Caco-2 (cell line): ENCODE data around the gene KRTAP1-5. TPM values are rescaled to one million over a fixed set of nuclear protein-coding genes. Genes with fewer than 3 reads are reported as not detected.
"Not testable (repeated sequence)": the region's sequence is repeated elsewhere in the genome, so short reads cannot be mapped to it uniquely, and the experiment has no call there.

Experiments used
- BruUV-seq: library from RNA; stranded (reverse); fragments of 400-500 nt; replicated peaks from 2 replicates; lab custom pipeline; 2021; lab: Mats Ljungman, UMichigan
- CTCF ChIA-PET: fragments of 300-600 bp; sonication (Branson Sonifier 250); formaldehyde crosslinking; loops from one replicate; lab custom pipeline; 2022; ENCODE audit warnings: antibody characterized with exemption; lab: Charles Lee
- POLR2A ChIA-PET: fragments of 300-600 bp; sonication (Branson Sonifier 250); formaldehyde crosslinking; loops from one replicate; lab custom pipeline; 2022; ENCODE audit warnings: antibody characterized with exemption; lab: Charles Lee
- DNase-seq, 2 experiments: peaks; one replicate each; pipeline versions ENCODE4 v3.0.0 to v3.0.0-alpha.2; 2020 to 2022
- H3K27me3 ChIP-seq: replicated peaks from 2 replicates; pipeline ENCODE4 v1.6.0; 2011; ENCODE audit warnings: low read length; ENCODE audit not compliant: control insufficient read depth, insufficient read depth
- H3K36me3 ChIP-seq: 2 replicates; pipeline ENCODE4 v1.5.1; 2011; ENCODE audit warnings: low read length; ENCODE audit not compliant: control insufficient read depth, insufficient read depth
- H3K4me1 ChIP-seq: fragments of 250-450 bp; sonication (Bioruptor Pico); 2 replicates; pipeline ENCODE4 v1.5.1; 2020; ENCODE audit warnings: mild to moderate bottlenecking
- H3K4me3 ChIP-seq: 2 replicates; pipeline ENCODE4 v1.5.1; 2011; ENCODE audit warnings: low read depth, mild to moderate bottlenecking, control low read depth, low read length
- H3K9me3 ChIP-seq: fragments of 250-450 bp; sonication (Bioruptor Pico); 2 replicates; pipeline ENCODE4 v1.5.1; 2020; ENCODE audit warnings: mild to moderate bottlenecking, moderate library complexity
- H3K27ac Mint-ChIP-seq: one replicate; pipeline ENCODE4 v1.8.0; 2022; ENCODE audit warnings: mixed read lengths; ENCODE audit not compliant: unreplicated experiment
- H3K27me3 Mint-ChIP-seq: one replicate; pipeline ENCODE4 v1.8.0; 2022; ENCODE audit warnings: mixed read lengths; ENCODE audit not compliant: insufficient read depth, unreplicated experiment
- H3K36me3 Mint-ChIP-seq: one replicate; pipeline ENCODE4 v1.8.0; 2022; ENCODE audit warnings: mild to moderate bottlenecking, mixed read lengths; ENCODE audit not compliant: insufficient read depth, unreplicated experiment
- H3K4me1 Mint-ChIP-seq: one replicate; pipeline ENCODE4 v1.8.0; 2022; ENCODE audit warnings: low read depth, mixed read lengths; ENCODE audit not compliant: unreplicated experiment
- H3K4me3 Mint-ChIP-seq: one replicate; pipeline ENCODE4 v1.8.0; 2022; ENCODE audit warnings: mild to moderate bottlenecking, moderate library complexity, mixed read lengths; ENCODE audit not compliant: unreplicated experiment
- H3K9me3 Mint-ChIP-seq: one replicate; pipeline ENCODE4 v1.8.0; 2022; ENCODE audit warnings: mixed read lengths; ENCODE audit not compliant: unreplicated experiment
- intact Hi-C: fragments of 100-400 bp; cut with micrococcal nuclease; formaldehyde crosslinking; loops from one replicate; pipeline ENCODE4 v1.10.0; 2022; ENCODE audit not compliant: unreplicated experiment
- total RNA-seq: library from RNA; stranded (reverse); gene quantifications from 2 replicates; pipeline ENCODE4 v1.2.3, GENCODE V29; 2022
- TF ChIP-seq, protein P1 (sequence below), 2 experiments: fragments of 200-600 bp in 1 of 2; IDR thresholded peaks; 1 replicate in 1 of 2; 2 replicates in 1 of 2; pipeline versions ENCODE4 v1.5.1 to v1.8.0; 2011 to 2022; ENCODE audit warnings: antibody characterized with exemption in 1 of 2, control low read depth in 1 of 2, inconsistent platforms in 1 of 2, low read depth in 1 of 2, low read length in 1 of 2, mild to moderate bottlenecking in 1 of 2, moderate library complexity in 1 of 2; ENCODE audit not compliant: insufficient read depth in 1 of 2, severe bottlenecking in 1 of 2, unreplicated experiment in 1 of 2

Gene KRTAP1-5
- total RNA-seq, 1 experiment from 2014 or later = not detected

DNA sequence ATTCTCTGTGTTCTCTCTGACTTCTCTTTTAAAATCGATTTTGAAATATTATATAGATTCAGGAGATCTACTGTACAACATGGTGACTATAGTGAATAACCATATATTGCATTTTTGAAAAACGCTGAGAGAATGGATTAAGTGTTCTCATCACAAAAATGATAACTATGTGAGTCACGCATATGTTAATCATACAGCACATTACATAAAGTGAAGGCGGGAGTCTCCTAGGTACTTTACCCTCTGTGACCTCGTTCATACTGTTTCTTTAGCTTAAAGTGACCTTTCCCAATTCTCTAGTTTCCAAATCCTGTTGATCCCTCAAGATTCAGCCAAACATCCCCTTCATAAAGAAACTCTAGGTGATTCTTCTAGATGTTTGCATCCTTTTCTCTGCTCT, 24.2 kb downstream of the KRTAP1-5 start:
- TF ChIP-seq, protein P1, sequence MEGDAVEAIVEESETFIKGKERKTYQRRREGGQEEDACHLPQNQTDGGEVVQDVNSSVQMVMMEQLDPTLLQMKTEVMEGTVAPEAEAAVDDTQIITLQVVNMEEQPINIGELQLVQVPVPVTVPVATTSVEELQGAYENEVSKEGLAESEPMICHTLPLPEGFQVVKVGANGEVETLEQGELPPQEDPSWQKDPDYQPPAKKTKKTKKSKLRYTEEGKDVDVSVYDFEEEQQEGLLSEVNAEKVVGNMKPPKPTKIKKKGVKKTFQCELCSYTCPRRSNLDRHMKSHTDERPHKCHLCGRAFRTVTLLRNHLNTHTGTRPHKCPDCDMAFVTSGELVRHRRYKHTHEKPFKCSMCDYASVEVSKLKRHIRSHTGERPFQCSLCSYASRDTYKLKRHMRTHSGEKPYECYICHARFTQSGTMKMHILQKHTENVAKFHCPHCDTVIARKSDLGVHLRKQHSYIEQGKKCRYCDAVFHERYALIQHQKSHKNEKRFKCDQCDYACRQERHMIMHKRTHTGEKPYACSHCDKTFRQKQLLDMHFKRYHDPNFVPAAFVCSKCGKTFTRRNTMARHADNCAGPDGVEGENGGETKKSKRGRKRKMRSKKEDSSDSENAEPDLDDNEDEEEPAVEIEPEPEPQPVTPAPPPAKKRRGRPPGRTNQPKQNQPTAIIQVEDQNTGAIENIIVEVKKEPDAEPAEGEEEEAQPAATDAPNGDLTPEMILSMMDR (IDR thresholded peaks at IDR 0.05; ENCODE audit: insufficient read depth in 1 of 2, low read depth in 1 of 2, low read length in 1 of 2, severe bottlenecking in 1 of 2, unreplicated experiment in 1 of 2) = no peak
- Histone ChIP-seq H3K4me3 (no peak overlapping the region), H3K9me3 (peaks cover 6% of the 10 kb centered on the region; the same call in 1 of the 2 replicates), H3K27me3 (no peaks in the 10 kb centered on the region), H3K36me3 (no peaks in the 10 kb centered on the region), H3K4me1 (peaks cover 24% of the 10 kb centered on the region)
- peaks cover 38% of the 10 kb centered on the region for H3K4me1 Mint-ChIP-seq
- intact Hi-C loops = no loop called here
- DNase-seq = no peak
- ChIA-PET CTCF (no interaction called here), POLR2A (interaction anchor here (0.5 kb wide), 1 partner anchor 526 kb away, joined by 3 read pairs; no protein-coding TSS in a partner anchor)
- H3K4me3 Mint-ChIP-seq = no peak overlapping the region
- no peaks in the 10 kb centered on the region for H3K9me3 Mint-ChIP-seq
- peaks cover 6% of the 10 kb centered on the region for H3K36me3 Mint-ChIP-seq
- BruUV-seq = no TSS peak
- H3K27me3 Mint-ChIP-seq = no peaks in the 10 kb centered on the region
- peak overlapping the region; percentile 89 for H3K27ac Mint-ChIP-seq

DNA sequence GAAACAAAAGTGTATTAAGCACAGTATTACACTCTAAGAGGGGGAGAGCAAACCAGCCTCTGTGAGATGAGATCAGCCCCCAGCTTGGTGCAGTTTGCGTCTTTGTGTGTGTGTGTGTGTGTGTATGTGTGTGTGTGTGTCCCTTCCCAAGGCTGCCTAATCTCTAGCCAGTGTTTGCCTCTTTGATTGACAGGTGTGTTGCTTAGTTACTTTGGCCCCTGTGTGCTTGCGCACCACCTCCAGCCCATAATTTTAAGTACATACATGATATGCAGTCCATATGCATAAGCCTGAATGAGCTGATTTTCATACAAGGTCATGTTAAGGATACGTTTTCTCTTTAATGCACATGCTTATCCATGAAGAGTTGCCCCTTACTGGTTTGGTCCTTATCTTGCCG, 25.2 kb downstream of the KRTAP1-5 start:
- Histone ChIP-seq H3K36me3 (no peaks in the 10 kb centered on the region), H3K4me3 (no peak overlapping the region), H3K4me1 (peaks cover 19% of the 10 kb centered on the region), H3K27me3 (no peaks in the 10 kb centered on the region), H3K9me3 (peaks cover 4% of the 10 kb centered on the region; the same call in 1 of the 2 replicates)
- TF ChIP-seq, protein P1 (IDR thresholded peaks at IDR 0.05; ENCODE audit: insufficient read depth in 1 of 2, low read depth in 1 of 2, low read length in 1 of 2, severe bottlenecking in 1 of 2, unreplicated experiment in 1 of 2) = no peak
- ChIA-PET POLR2A (no interaction called here), CTCF (no interaction called here)
- Mint-ChIP-seq H3K9me3 (no peaks in the 10 kb centered on the region), H3K27me3 (no peaks in the 10 kb centered on the region), H3K4me1 (peaks cover 38% of the 10 kb centered on the region), H3K27ac (peak overlapping the region; percentile 89), H3K4me3 (no peak overlapping the region), H3K36me3 (peaks cover 6% of the 10 kb centered on the region)
- intact Hi-C loops = no loop called here
- BruUV-seq = no TSS peak
- DNase-seq = no peak

DNA sequence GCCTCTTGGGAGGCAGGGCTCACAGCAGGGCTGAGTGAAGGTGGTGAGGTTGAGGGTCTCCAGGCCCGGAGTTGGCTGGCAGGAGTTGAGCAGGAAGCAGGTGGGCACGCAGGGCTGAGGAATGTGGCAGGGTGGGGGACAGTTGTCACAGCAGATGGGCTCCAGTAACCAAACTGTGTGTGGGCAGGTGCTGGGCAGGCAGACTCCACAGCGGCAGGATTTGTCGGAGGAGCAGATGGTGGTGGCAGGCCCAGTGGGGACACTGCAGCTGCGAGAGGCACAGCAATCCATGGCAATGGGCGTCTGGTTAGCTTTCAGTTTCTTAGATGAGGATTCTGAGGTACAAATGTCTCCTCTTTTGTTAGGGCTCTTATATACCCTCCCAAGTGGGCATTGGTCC, 27.4 kb downstream of the KRTAP1-5 start, which contains the start of gene KRTAP3-2:
TSS of gene KRTAP3-2 (minus strand) at position 344 of the 400 bp plus-strand sequence. CDS start at position 291, 53 bp downstream.
- H3K27ac Mint-ChIP-seq, H3K27me3 ChIP-seq, DNase-seq, H3K4me3 ChIP-seq, BruUV-seq, H3K9me3 ChIP-seq, H3K27me3 Mint-ChIP-seq, H3K4me1 ChIP-seq, CTCF ChIA-PET, H3K36me3 ChIP-seq, H3K4me3 Mint-ChIP-seq, intact Hi-C loops, H3K36me3 Mint-ChIP-seq, POLR2A ChIA-PET: not testable (repeated sequence)
- Mint-ChIP-seq H3K9me3 (peaks cover 11% of the 10 kb centered on the region), H3K4me1 (peaks cover 30% of the 10 kb centered on the region)
